OCI-LY3 (cell line): ENCODE results near the gene PHF20.

Experiments
- EZH2phosphoT487 ChIP-seq: fragments of 200-600 bp; shearing (Covaris generic); IDR thresholded peaks from 2 replicates; pipeline ENCODE4 v1.6.1; 2018; ENCODE audit warnings: antibody characterized with exemption, mixed run types, low read depth
- TF ChIP-seq, protein P1 (sequence below): fragments of 200-600, 300-600 bp; sonication (generic); IDR thresholded peaks from 2 replicates; pipeline ENCODE4 v1.5.1; 2014; ENCODE audit warnings: antibody characterized with exemption, low read length, low read depth

DNA sequence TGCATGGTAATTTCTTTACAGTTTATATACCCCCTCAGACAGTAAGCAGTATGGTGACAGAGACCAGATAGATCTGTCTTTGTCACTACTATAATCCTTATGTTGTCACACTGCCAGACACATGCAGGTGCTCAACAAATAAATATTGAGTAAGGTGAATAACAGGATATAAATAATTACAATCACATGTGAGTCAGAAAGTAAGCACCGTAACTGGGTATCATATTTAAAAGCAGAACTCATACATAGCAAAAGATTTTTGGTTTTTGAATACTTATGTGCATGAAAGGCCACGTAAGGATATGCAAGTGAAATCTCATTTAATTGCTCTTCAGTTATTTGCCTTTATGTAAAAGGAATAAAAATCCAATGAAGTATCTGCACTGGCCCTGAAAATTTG is 214.0 kb downstream of the PHF20 start:
- TF ChIP-seq, protein P1, sequence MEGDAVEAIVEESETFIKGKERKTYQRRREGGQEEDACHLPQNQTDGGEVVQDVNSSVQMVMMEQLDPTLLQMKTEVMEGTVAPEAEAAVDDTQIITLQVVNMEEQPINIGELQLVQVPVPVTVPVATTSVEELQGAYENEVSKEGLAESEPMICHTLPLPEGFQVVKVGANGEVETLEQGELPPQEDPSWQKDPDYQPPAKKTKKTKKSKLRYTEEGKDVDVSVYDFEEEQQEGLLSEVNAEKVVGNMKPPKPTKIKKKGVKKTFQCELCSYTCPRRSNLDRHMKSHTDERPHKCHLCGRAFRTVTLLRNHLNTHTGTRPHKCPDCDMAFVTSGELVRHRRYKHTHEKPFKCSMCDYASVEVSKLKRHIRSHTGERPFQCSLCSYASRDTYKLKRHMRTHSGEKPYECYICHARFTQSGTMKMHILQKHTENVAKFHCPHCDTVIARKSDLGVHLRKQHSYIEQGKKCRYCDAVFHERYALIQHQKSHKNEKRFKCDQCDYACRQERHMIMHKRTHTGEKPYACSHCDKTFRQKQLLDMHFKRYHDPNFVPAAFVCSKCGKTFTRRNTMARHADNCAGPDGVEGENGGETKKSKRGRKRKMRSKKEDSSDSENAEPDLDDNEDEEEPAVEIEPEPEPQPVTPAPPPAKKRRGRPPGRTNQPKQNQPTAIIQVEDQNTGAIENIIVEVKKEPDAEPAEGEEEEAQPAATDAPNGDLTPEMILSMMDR = no peak
- TF ChIP-seq EZH2phosphoT487 = no peak
